Measurements from ENCODE around the gene EPHB3. TPM values are rescaled to one million over a fixed set of nuclear protein-coding genes. Genes with fewer than 3 reads are reported as not detected.

EPHB3 gene
- total RNA-seq, 1 donor from 2014 or later: 13.4 TPM

GRCh38 chr3:184592371-184593219 lies 31.0 kb downstream of the EPHB3 start:
- DNase-seq (ENCODE audit: low read depth, low spot score): no peak
- H3K4me1 Mint-ChIP-seq: peaks cover 48% of the 10 kb centered on the region
- TF ChIP-seq CTCF (conservative IDR thresholded peaks at IDR 0.05): no peak
- H3K9me3 Mint-ChIP-seq: no peaks in the 10 kb centered on the region
- H3K4me3 Mint-ChIP-seq: peak overlapping the region; percentile 12
- no peaks in the 10 kb centered on the region for H3K27me3 Mint-ChIP-seq (ENCODE audit: low read depth)
- H3K27ac Mint-ChIP-seq (ENCODE audit: unreplicated experiment): no peak overlapping the region
- H3K36me3 Mint-ChIP-seq (ENCODE audit: low read depth): no peaks in the 10 kb centered on the region

DNA sequence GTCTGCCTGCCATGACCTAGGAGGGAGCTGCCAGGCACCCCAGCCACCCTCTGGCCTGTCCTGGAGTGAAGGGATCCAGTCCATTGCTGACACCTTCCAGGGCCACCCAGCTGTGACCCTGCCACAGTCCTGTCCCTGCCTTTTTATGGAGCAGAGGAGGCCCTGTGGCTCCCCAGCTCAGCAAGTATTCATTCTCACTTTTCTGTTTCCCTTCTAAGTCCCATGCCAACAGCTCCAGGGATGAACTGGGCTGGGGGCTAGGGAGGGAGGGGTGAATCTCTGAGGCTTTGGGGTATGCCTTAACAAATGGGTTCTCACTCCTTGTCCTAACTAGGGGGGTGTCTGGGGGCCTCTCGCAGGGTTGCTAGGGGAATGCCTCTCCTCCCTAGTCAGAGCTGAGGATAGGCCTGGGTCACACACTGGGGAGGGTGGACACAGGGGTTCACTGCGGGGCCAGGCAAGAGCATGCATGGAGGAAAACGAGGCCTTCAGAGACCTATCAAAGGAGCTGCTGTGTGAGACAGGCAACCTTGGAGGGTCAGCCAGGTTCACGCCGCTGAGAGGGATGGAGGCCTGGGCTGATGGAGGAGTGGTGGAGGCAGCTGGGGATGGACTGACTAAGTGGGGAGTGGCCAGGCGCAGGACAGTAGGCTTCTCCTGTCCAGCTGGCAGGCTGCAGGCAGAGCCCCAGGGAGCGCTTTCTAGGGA lies 31.8 kb downstream of the EPHB3 start:
- Mint-ChIP-seq H3K27me3 (ENCODE audit: low read depth) (no peaks in the 10 kb centered on the region), H3K4me3 (peak overlapping the region; percentile 49), H3K27ac (ENCODE audit: unreplicated experiment) (peak overlapping the region; percentile 65), H3K9me3 (no peaks in the 10 kb centered on the region), H3K4me1 (peaks cover 50% of the 10 kb centered on the region), H3K36me3 (ENCODE audit: low read depth) (no peaks in the 10 kb centered on the region)
- TF ChIP-seq CTCF (conservative IDR thresholded peaks at IDR 0.05): no peak
- DNase-seq (ENCODE audit: low read depth, low spot score): no peak

- no peaks in the 10 kb centered on the region for H3K27me3 Mint-ChIP-seq (ENCODE audit: low read depth)
Observed at GRCh38 chr3:184593928-184594303, 32.3 kb downstream of the EPHB3 start.

DNA sequence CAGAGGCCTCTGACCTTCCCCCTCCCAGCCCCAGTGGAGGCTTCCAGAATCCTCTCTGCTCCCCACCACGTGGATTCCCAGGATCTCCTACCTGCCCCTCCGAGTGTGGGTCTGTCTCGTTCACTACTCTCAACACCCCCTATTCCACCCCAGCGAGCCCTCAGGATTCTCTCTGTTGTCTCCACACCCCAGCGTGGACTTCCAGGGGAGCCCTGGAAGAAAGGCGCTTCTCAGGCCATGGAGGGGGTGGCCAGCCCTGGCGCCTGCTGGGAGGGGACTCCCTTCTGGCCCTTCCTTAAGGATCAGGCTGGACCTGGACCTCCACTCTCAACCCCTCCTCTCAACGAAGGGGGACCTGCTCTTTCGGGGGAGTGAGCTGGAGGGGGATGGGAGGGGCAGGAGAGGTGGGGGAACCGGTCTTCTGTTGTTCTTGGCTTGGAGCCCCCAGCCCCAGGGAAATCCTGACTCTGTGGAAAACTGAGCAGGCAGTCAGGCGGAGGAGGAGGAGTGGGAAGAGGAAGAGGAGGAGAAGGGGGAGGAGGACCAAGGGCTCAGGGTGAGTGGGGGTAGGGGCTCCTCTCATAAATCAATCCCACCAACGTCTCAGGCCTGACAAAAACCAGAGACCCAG lies 32.9 kb downstream of the EPHB3 start:
- H3K27ac Mint-ChIP-seq (ENCODE audit: unreplicated experiment): no peak overlapping the region
- no peaks in the 10 kb centered on the region for H3K9me3 Mint-ChIP-seq
- TF ChIP-seq CTCF (conservative IDR thresholded peaks at IDR 0.05): no peak
- H3K27me3 Mint-ChIP-seq (ENCODE audit: low read depth): peaks cover 2% of the 10 kb centered on the region
- H3K36me3 Mint-ChIP-seq (ENCODE audit: low read depth): no peaks in the 10 kb centered on the region
- H3K4me3 Mint-ChIP-seq: no peak overlapping the region
- DNase-seq (ENCODE audit: low read depth, low spot score): no peak
- H3K4me1 Mint-ChIP-seq: peaks cover 58% of the 10 kb centered on the region

More at GRCh38 chr3:184593928-184594303, 32.3 kb downstream of the EPHB3 start:
- no peak for DNase-seq (ENCODE audit: low read depth, low spot score)
- Mint-ChIP-seq H3K4me1 (peaks cover 55% of the 10 kb centered on the region), H3K4me3 (peak overlapping the region; percentile 49), H3K36me3 (ENCODE audit: low read depth) (no peaks in the 10 kb centered on the region), H3K9me3 (no peaks in the 10 kb centered on the region), H3K27ac (ENCODE audit: unreplicated experiment) (peak overlapping the region; percentile 65)
- TF ChIP-seq CTCF (conservative IDR thresholded peaks at IDR 0.05): no peak

DNA sequence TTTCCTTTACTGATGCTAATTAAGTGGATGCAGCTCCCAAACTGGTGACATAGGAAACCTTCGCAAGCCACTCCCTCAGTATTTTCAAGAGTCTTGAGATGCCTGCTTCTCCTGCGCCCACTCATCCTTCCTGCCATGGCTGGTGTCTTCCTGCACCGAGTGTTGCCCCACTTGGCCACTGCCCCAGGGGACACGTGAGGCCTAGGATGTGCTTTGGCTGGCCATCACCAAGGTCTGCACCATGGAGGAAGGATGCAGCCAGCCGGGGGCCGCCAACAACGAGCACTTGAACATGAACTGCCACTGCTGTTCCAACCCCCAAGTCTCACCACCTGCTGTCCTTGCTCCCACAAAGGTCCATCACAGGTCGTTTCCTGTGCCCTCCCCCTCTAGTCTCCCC lies 34.1 kb downstream of the EPHB3 start:
- no peaks in the 10 kb centered on the region for H3K36me3 Mint-ChIP-seq (ENCODE audit: low read depth)
- peaks cover 11% of the 10 kb centered on the region for H3K27me3 Mint-ChIP-seq (ENCODE audit: low read depth)
- H3K9me3 Mint-ChIP-seq: no peaks in the 10 kb centered on the region
- DNase-seq (ENCODE audit: low read depth, low spot score): no peak
- TF ChIP-seq CTCF (conservative IDR thresholded peaks at IDR 0.05): no peak
- H3K4me3 Mint-ChIP-seq: no peak overlapping the region
- peaks cover 62% of the 10 kb centered on the region for H3K4me1 Mint-ChIP-seq
- H3K27ac Mint-ChIP-seq (ENCODE audit: unreplicated experiment): no peak overlapping the region
